Activated naive CD8-positive, alpha-beta T cell treated with anti-CD3 and anti-CD28 coated beads for 36 hours (primary cell): Measurements from ENCODE around the gene CCL7. TPM values are rescaled to one million over a fixed set of nuclear protein-coding genes. Genes with fewer than 3 reads are reported as not detected.

Source experiments
- DNase-seq: peaks from one replicate; pipeline ENCODE4 v3.0.0; 2021
- H3K27ac Mint-ChIP-seq: one replicate; pipeline ENCODE4 v1.8.0; 2022; ENCODE audit warnings: mild to moderate bottlenecking, moderate library complexity, mixed read lengths
- H3K27me3 Mint-ChIP-seq: one replicate; pipeline ENCODE4 v1.8.0; 2022; ENCODE audit warnings: mild to moderate bottlenecking, mixed read lengths
- H3K36me3 Mint-ChIP-seq: one replicate; pipeline ENCODE4 v1.8.0; 2021; ENCODE audit warnings: mild to moderate bottlenecking, mixed read lengths
- H3K4me1 Mint-ChIP-seq: one replicate; pipeline ENCODE4 v1.8.0; 2021; ENCODE audit warnings: mixed read lengths
- H3K4me3 Mint-ChIP-seq: one replicate; pipeline ENCODE4 v1.8.0; 2022; ENCODE audit warnings: mild to moderate bottlenecking, moderate library complexity, mixed read lengths
- H3K9me3 Mint-ChIP-seq: one replicate; pipeline ENCODE4 v1.8.0; 2022; ENCODE audit warnings: mixed read lengths
- total RNA-seq, 2 experiments: library from RNA; stranded (reverse); gene quantifications; one replicate each; pipeline ENCODE4 v1.2.3, GENCODE V29; 2021

Gene CCL7
- total RNA-seq, 2 experiments from 2014 or later, result not detected

- no peak overlapping the region for H3K4me3 Mint-ChIP-seq
- H3K9me3 Mint-ChIP-seq, result no peaks in the 10 kb centered on the region
- H3K27ac Mint-ChIP-seq, result no peak overlapping the region
- H3K4me1 Mint-ChIP-seq, result no peaks in the 10 kb centered on the region
- no peaks in the 10 kb centered on the region for H3K27me3 Mint-ChIP-seq
- H3K36me3 Mint-ChIP-seq, result no peaks in the 10 kb centered on the region
- no peak for DNase-seq
Observed at GRCh38 chr17:34291721-34292348, 21.8 kb downstream of the CCL7 start.

- peaks cover 25% of the 10 kb centered on the region for H3K27me3 Mint-ChIP-seq
- H3K4me3 Mint-ChIP-seq, result no peak overlapping the region
- H3K9me3 Mint-ChIP-seq, result no peaks in the 10 kb centered on the region
- no peaks in the 10 kb centered on the region for H3K36me3 Mint-ChIP-seq
- peaks cover 2% of the 10 kb centered on the region for H3K4me1 Mint-ChIP-seq
- DNase-seq, result no peak
- no peak overlapping the region for H3K27ac Mint-ChIP-seq
Observed at GRCh38 chr17:34299027-34299426, 29.0 kb downstream of the CCL7 start.

DNA sequence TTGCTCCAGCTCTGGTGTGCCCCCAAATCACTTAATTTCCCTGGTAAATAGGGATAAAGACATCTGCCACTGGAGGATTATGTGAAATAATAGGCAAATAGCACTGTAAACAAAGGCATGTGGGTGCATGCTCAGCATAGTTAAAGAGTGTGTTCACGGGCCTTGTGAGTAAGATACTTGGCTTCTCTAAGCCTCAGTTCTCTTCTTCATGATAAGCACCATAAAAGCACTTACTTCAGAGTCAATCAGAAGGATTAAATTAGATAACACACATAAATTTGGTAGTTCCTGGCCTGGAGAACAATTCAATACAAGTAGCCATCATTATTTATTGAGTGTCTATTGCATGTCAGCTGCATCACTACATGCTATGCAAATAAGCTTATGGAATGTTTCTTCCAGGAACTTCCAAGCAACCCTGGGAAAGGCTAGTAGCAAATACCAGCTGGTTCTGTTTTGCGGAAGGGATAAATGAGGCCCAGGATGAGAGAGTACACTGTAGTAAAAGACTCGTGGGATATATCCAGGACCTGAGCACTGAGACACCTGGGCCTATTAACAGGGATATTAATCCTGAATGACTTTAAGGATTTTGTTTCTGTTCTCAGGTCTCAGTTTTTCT lies 30.0 kb downstream of the CCL7 start:
- Mint-ChIP-seq H3K4me3 (no peak overlapping the region), H3K36me3 (no peaks in the 10 kb centered on the region), H3K27ac (no peak overlapping the region), H3K9me3 (no peaks in the 10 kb centered on the region), H3K27me3 (peaks cover 25% of the 10 kb centered on the region), H3K4me1 (peaks cover 2% of the 10 kb centered on the region)
- no peak for DNase-seq

GRCh38 chr17:34300652-34301370 lies 30.8 kb downstream of the CCL7 start:
- no peak for DNase-seq
- Mint-ChIP-seq H3K27me3 (peaks cover 25% of the 10 kb centered on the region), H3K36me3 (no peaks in the 10 kb centered on the region), H3K4me1 (peaks cover 2% of the 10 kb centered on the region), H3K4me3 (no peak overlapping the region), H3K27ac (no peak overlapping the region), H3K9me3 (no peaks in the 10 kb centered on the region)

GRCh38 chr17:34301986-34302385 lies 32.0 kb downstream of the CCL7 start:
- Mint-ChIP-seq H3K4me1 (peaks cover 4% of the 10 kb centered on the region), H3K9me3 (no peaks in the 10 kb centered on the region), H3K27ac (no peak overlapping the region), H3K4me3 (no peak overlapping the region), H3K27me3 (peaks cover 25% of the 10 kb centered on the region), H3K36me3 (no peaks in the 10 kb centered on the region)
- DNase-seq, result no peak

DNA sequence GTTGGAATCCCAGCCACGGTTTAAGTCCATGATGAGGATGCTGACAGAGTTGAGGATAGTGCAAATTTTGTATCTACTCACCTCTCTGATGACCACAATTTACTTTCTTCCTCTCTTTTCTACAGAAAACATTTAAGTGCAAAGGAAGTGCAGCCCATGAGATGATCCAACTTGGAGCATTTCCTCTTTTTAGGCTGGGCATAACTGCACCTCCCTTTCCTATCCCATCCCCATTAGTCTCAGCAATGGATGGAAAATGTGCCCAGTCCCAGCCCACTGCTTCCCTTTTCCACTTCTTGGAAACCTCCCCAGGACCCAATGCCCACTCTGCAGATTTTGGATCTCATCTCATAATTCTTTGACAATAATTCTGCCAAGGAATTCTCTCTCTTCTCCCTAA lies 32.6 kb downstream of the CCL7 start:
- H3K4me1 Mint-ChIP-seq, result peaks cover 10% of the 10 kb centered on the region
- no peaks in the 10 kb centered on the region for H3K36me3 Mint-ChIP-seq
- DNase-seq, result no peak
- H3K9me3 Mint-ChIP-seq, result no peaks in the 10 kb centered on the region
- H3K4me3 Mint-ChIP-seq, result no peak overlapping the region
- peaks cover 25% of the 10 kb centered on the region for H3K27me3 Mint-ChIP-seq
- no peak overlapping the region for H3K27ac Mint-ChIP-seq

DNA sequence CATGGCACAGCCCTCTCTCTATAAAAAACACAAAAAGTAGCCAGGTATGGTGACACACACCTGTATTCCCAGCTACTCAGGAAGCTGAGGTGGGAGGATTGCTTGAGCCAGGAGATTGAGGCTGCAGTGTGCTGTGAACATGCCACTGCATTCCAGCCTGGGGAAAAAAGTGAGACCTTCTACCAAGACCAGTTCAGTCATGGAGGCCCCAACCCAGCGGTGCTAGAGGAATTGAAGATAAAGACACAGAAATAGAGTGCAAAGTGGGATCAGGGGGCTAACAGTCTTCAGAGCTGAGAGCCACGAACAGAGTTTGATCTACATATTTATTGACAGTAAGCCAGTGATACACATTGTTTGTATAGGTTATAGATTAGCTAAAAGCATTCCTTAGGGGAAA lies 33.6 kb downstream of the CCL7 start:
- Mint-ChIP-seq H3K4me1 (peaks cover 10% of the 10 kb centered on the region), H3K9me3 (no peaks in the 10 kb centered on the region), H3K36me3 (no peaks in the 10 kb centered on the region), H3K27me3 (peaks cover 20% of the 10 kb centered on the region), H3K27ac (no peak overlapping the region), H3K4me3 (no peak overlapping the region)
- DNase-seq, result no peak

DNA sequence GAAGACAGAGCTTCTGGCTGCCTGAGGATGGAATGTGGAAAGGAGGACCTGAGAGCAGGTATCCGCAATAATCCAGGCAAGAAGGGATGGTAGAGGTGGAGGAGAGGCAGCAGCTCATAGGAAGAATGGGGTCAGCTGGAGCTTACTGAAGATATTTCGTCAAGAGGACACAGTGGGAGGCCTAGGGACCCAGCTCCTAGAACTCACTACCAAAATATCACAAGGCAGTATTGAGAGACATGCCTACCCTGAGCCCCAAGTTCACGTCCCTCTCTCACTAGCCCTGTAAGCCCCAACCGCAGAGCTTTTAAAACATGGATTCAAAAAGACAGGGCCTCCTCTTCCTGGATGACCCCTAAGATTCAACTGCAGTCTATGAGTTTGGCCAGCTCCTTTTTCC lies 35.0 kb downstream of the CCL7 start:
- no peak overlapping the region for H3K4me3 Mint-ChIP-seq
- no peaks in the 10 kb centered on the region for H3K36me3 Mint-ChIP-seq
- H3K4me1 Mint-ChIP-seq, result peaks cover 10% of the 10 kb centered on the region
- DNase-seq, result no peak
- H3K27me3 Mint-ChIP-seq, result peaks cover 5% of the 10 kb centered on the region
- no peak overlapping the region for H3K27ac Mint-ChIP-seq
- H3K9me3 Mint-ChIP-seq, result no peaks in the 10 kb centered on the region

- Mint-ChIP-seq H3K36me3 (no peaks in the 10 kb centered on the region), H3K9me3 (no peaks in the 10 kb centered on the region), H3K4me1 (peaks cover 8% of the 10 kb centered on the region), H3K4me3 (no peak overlapping the region), H3K27me3 (peaks cover 5% of the 10 kb centered on the region), H3K27ac (no peak overlapping the region)
- DNase-seq, result no peak
Observed at GRCh38 chr17:34305606-34306005, 35.6 kb downstream of the CCL7 start.

GRCh38 chr17:34306466-34306865 lies 36.4 kb downstream of the CCL7 start:
- Mint-ChIP-seq H3K9me3 (no peaks in the 10 kb centered on the region), H3K27ac (no peak overlapping the region), H3K36me3 (no peaks in the 10 kb centered on the region), H3K4me1 (peaks cover 8% of the 10 kb centered on the region), H3K4me3 (no peak overlapping the region), H3K27me3 (peaks cover 6% of the 10 kb centered on the region)
- no peak for DNase-seq

- Mint-ChIP-seq H3K9me3 (no peaks in the 10 kb centered on the region), H3K36me3 (no peaks in the 10 kb centered on the region), H3K4me3 (no peak overlapping the region), H3K27me3 (peaks cover 6% of the 10 kb centered on the region), H3K4me1 (peaks cover 8% of the 10 kb centered on the region), H3K27ac (no peak overlapping the region)
- no peak for DNase-seq
Observed at GRCh38 chr17:34307110-34307509, 37.1 kb downstream of the CCL7 start.

- H3K4me1 Mint-ChIP-seq, result peaks cover 8% of the 10 kb centered on the region
- H3K4me3 Mint-ChIP-seq, result no peak overlapping the region
- peaks cover 9% of the 10 kb centered on the region for H3K27me3 Mint-ChIP-seq
- H3K36me3 Mint-ChIP-seq, result no peaks in the 10 kb centered on the region
- no peak overlapping the region for H3K27ac Mint-ChIP-seq
- DNase-seq, result no peak
- no peaks in the 10 kb centered on the region for H3K9me3 Mint-ChIP-seq
Observed at GRCh38 chr17:34308371-34308770, 38.4 kb downstream of the CCL7 start.

GRCh38 chr17:34311291-34311690 lies 41.3 kb downstream of the CCL7 start:
- no peak for DNase-seq
- H3K27me3 Mint-ChIP-seq, result peaks cover 18% of the 10 kb centered on the region
- H3K36me3 Mint-ChIP-seq, result no peaks in the 10 kb centered on the region
- H3K27ac Mint-ChIP-seq, result no peak overlapping the region
- no peak overlapping the region for H3K4me3 Mint-ChIP-seq
- H3K4me1 Mint-ChIP-seq, result peaks cover 8% of the 10 kb centered on the region
- H3K9me3 Mint-ChIP-seq, result no peaks in the 10 kb centered on the region

DNA sequence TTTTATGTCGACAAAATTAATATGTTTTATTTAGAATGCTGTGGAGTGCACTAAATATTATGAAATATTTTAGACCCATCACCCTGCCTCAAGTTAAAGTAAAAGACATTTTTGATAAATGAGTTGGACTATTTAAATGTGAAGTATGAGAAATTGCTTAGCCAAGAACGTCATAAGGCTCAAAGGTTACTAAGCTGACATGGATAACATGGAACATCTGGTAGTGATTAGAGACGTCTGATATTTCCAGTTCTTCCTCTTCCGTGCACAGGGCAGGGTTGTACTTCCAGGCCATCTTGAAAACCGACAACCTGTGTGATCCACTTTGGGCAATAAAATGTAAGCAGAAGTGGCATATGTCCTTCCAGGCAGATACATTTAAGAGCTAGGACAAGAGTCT lies 42.1 kb downstream of the CCL7 start:
- Mint-ChIP-seq H3K27ac (no peak overlapping the region), H3K9me3 (no peaks in the 10 kb centered on the region), H3K27me3 (peaks cover 18% of the 10 kb centered on the region), H3K36me3 (no peaks in the 10 kb centered on the region), H3K4me3 (no peak overlapping the region), H3K4me1 (peaks cover 5% of the 10 kb centered on the region)
- no peak for DNase-seq

DNA sequence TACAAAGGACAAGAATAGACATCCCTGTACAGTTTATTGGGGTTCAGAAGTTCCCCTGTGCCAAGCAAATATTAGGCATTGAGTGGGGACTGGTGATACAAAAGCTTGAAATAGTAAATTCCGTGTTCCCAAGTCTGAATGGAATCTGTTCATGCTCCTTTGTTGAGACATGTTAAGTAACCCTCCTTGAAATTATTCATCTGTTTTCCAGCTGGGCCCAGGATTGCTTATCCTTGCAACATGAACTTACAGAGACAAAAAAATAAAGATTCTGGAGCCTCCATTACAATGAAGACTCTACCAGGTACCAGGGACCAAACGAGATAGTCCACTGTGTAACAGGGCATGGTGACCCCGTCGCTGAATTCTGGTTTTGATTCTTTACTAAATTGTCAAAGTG lies 43.1 kb downstream of the CCL7 start:
- Mint-ChIP-seq H3K36me3 (no peaks in the 10 kb centered on the region), H3K9me3 (no peaks in the 10 kb centered on the region), H3K27ac (no peak overlapping the region), H3K4me3 (no peak overlapping the region), H3K4me1 (no peaks in the 10 kb centered on the region), H3K27me3 (peaks cover 18% of the 10 kb centered on the region)
- DNase-seq, result no peak

- Mint-ChIP-seq H3K4me3 (no peak overlapping the region), H3K27me3 (peaks cover 18% of the 10 kb centered on the region), H3K27ac (no peak overlapping the region), H3K4me1 (no peaks in the 10 kb centered on the region), H3K9me3 (no peaks in the 10 kb centered on the region), H3K36me3 (no peaks in the 10 kb centered on the region)
- DNase-seq, result no peak
Observed at GRCh38 chr17:34314279-34314678, 44.3 kb downstream of the CCL7 start.
